ENCODE data around the gene FAM9C. TPM values are rescaled to one million over a fixed set of nuclear protein-coding genes. Genes with fewer than 3 reads are reported as not detected.
"Not testable (repeated sequence)": the region's sequence is repeated elsewhere in the genome, so short reads cannot be mapped to it uniquely, and the experiment has no call there.

Gene FAM9C
- total RNA-seq, 1 donor from 2014 or later = 0.16 TPM

- no peaks in the 10 kb centered on the region for H3K27me3 ChIP-seq (ENCODE audit: insufficient read depth, low read length)
- H3K4me1 Mint-ChIP-seq (ENCODE audit: low read depth, unreplicated experiment) = peaks cover 9% of the 10 kb centered on the region
- H3K4me1 ChIP-seq (ENCODE audit: insufficient read depth, low read length) = peaks cover 8% of the 10 kb centered on the region
- DNase-seq (ENCODE audit: low read depth) (no peak), FAIRE-seq (no peak)
- no peaks in the 10 kb centered on the region for H3K36me3 ChIP-seq (ENCODE audit: insufficient read depth, low read length)
- no peaks in the 10 kb centered on the region for H3K27me3 Mint-ChIP-seq (ENCODE audit: low read depth, unreplicated experiment)
- no peaks in the 10 kb centered on the region for H3K79me2 ChIP-seq (ENCODE audit: insufficient read depth, low read length)
- no peak overlapping the region for H3K4me3 ChIP-seq (ENCODE audit: insufficient read depth, low read depth, low read length)
- no peak overlapping the region for H3K9ac ChIP-seq (ENCODE audit: low read length)
- H3K36me3 Mint-ChIP-seq (ENCODE audit: low read depth, unreplicated experiment) = no peaks in the 10 kb centered on the region
- H3K4me2 ChIP-seq (ENCODE audit: low read length) = no peak overlapping the region
- no peak for TF ChIP-seq EZH2 (IDR thresholded peaks at IDR 0.05; ENCODE audit: insufficient read depth, low read length)
- TF ChIP-seq, protein P1, sequence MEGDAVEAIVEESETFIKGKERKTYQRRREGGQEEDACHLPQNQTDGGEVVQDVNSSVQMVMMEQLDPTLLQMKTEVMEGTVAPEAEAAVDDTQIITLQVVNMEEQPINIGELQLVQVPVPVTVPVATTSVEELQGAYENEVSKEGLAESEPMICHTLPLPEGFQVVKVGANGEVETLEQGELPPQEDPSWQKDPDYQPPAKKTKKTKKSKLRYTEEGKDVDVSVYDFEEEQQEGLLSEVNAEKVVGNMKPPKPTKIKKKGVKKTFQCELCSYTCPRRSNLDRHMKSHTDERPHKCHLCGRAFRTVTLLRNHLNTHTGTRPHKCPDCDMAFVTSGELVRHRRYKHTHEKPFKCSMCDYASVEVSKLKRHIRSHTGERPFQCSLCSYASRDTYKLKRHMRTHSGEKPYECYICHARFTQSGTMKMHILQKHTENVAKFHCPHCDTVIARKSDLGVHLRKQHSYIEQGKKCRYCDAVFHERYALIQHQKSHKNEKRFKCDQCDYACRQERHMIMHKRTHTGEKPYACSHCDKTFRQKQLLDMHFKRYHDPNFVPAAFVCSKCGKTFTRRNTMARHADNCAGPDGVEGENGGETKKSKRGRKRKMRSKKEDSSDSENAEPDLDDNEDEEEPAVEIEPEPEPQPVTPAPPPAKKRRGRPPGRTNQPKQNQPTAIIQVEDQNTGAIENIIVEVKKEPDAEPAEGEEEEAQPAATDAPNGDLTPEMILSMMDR (IDR thresholded peaks at IDR 0.05; ENCODE audit: insufficient read depth, low read depth, low read length) = no peak
- no peaks in the 10 kb centered on the region for H3K9me3 Mint-ChIP-seq (ENCODE audit: unreplicated experiment)
- peak overlapping the region; percentile 90 for H3K27ac Mint-ChIP-seq (ENCODE audit: unreplicated experiment)
- no peak overlapping the region for H3K27ac ChIP-seq (ENCODE audit: low read depth, low read length)
- H4K20me1 ChIP-seq (ENCODE audit: insufficient read depth, low read length) = no peaks in the 10 kb centered on the region
- no peak overlapping the region for H3K4me3 Mint-ChIP-seq (ENCODE audit: unreplicated experiment)
- no peaks in the 10 kb centered on the region for H3K9me3 ChIP-seq (ENCODE audit: insufficient read depth, low read depth, low read length)
- no peak overlapping the region for H2AFZ ChIP-seq (ENCODE audit: low read depth, low read length)
Measured at GRCh38 chrX:13088156-13088487, 43.7 kb upstream of the FAM9C start.

GRCh38 chrX:13087322-13088155, 43.1 kb upstream of the FAM9C start:
- FAIRE-seq (peak; percentile 80), DNase-seq (ENCODE audit: low read depth) (peak; percentile 75)
- Histone ChIP-seq H3K9ac (ENCODE audit: low read length) (no peak overlapping the region), H4K20me1 (ENCODE audit: insufficient read depth, low read length) (no peaks in the 10 kb centered on the region), H3K4me1 (ENCODE audit: insufficient read depth, low read length) (peaks cover 8% of the 10 kb centered on the region), H2AFZ (ENCODE audit: low read depth, low read length) (no peak overlapping the region), H3K4me3 (ENCODE audit: insufficient read depth, low read depth, low read length) (no peak overlapping the region), H3K4me2 (ENCODE audit: low read length) (peak overlapping the region; percentile 22), H3K79me2 (ENCODE audit: insufficient read depth, low read length) (no peaks in the 10 kb centered on the region), H3K27me3 (ENCODE audit: insufficient read depth, low read length) (no peaks in the 10 kb centered on the region), H3K9me3 (ENCODE audit: insufficient read depth, low read depth, low read length) (no peaks in the 10 kb centered on the region), H3K27ac (ENCODE audit: low read depth, low read length) (peak overlapping the region; percentile 42), H3K36me3 (ENCODE audit: insufficient read depth, low read length) (no peaks in the 10 kb centered on the region)
- Mint-ChIP-seq H3K4me3 (ENCODE audit: unreplicated experiment) (no peak overlapping the region), H3K9me3 (ENCODE audit: unreplicated experiment) (no peaks in the 10 kb centered on the region), H3K27me3 (ENCODE audit: low read depth, unreplicated experiment) (no peaks in the 10 kb centered on the region), H3K4me1 (ENCODE audit: low read depth, unreplicated experiment) (peaks cover 9% of the 10 kb centered on the region), H3K27ac (ENCODE audit: unreplicated experiment) (peak overlapping the region; percentile 90), H3K36me3 (ENCODE audit: low read depth, unreplicated experiment) (no peaks in the 10 kb centered on the region)
- TF ChIP-seq EZH2 (IDR thresholded peaks at IDR 0.05; ENCODE audit: insufficient read depth, low read length) = no peak
- TF ChIP-seq, protein P1 (IDR thresholded peaks at IDR 0.05; ENCODE audit: insufficient read depth, low read depth, low read length) = no peak

DNA sequence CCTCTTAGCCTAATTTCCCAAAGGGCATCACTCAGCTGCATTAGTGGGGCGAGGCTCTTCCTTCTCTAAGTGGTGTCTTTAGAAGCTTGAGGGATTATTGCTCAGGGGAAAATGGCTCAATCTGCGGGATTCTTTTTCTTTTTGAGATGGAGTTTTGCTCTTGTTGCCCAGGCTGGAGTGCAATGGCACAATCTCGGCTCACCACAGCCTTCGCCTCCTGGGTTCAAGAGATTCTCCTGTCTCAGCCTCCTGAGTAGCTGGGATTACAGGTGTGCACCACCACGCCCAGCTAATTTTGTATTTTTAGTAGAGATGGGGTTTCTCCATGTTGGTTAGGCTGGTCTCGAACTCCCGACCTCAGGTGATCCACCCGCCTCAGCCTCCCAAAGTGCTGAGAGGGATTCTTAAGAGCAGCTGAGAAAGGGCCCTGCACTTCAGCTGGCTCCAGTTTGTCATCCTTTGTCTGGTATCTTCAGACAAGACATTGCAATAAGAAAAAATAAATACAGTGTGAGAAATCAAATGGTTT, 42.4 kb upstream of the FAM9C start:
- H3K36me3 ChIP-seq (ENCODE audit: insufficient read depth, low read length); H3K27ac ChIP-seq (ENCODE audit: low read depth, low read length); H3K4me3 Mint-ChIP-seq (ENCODE audit: unreplicated experiment); H3K36me3 Mint-ChIP-seq (ENCODE audit: low read depth, unreplicated experiment); H3K4me1 ChIP-seq (ENCODE audit: insufficient read depth, low read length); H3K9me3 ChIP-seq (ENCODE audit: insufficient read depth, low read depth, low read length); H3K4me2 ChIP-seq (ENCODE audit: low read length); H3K9me3 Mint-ChIP-seq (ENCODE audit: unreplicated experiment); FAIRE-seq; H3K9ac ChIP-seq (ENCODE audit: low read length); H3K4me3 ChIP-seq (ENCODE audit: insufficient read depth, low read depth, low read length); H4K20me1 ChIP-seq (ENCODE audit: insufficient read depth, low read length); H3K79me2 ChIP-seq (ENCODE audit: insufficient read depth, low read length); H3K27me3 Mint-ChIP-seq (ENCODE audit: low read depth, unreplicated experiment); H3K27me3 ChIP-seq (ENCODE audit: insufficient read depth, low read length); H2AFZ ChIP-seq (ENCODE audit: low read depth, low read length); DNase-seq (ENCODE audit: low read depth): not testable (repeated sequence)
- Mint-ChIP-seq H3K27ac (ENCODE audit: unreplicated experiment) (peak overlapping the region; percentile 90), H3K4me1 (ENCODE audit: low read depth, unreplicated experiment) (peaks cover 12% of the 10 kb centered on the region)

Data from astrocyte (in vitro differentiated cells and primary cell).